Cardiac muscle cell (in vitro differentiated cells and primary cell): ENCODE results near the gene NOL4L. TPM values are rescaled to one million over a fixed set of nuclear protein-coding genes. Genes with fewer than 3 reads are reported as not detected.
A peak's percentile ranks its signal among the peaks of the same experiment; 100 is the strongest.

Experiments
- DNase-seq, 2 donors: peaks; one replicate each; pipeline versions ENCODE4 v3.0.0 to v3.0.0-alpha.2; 2010 to 2017; ENCODE audit warnings: low read depth in 1 of 2, low spot score in 1 of 2
- H3K27ac ChIP-seq: fragments of 200-600 bp; sonication (generic); 2 replicates; pipeline ENCODE4 v1.5.1; 2016
- H3K27me3 ChIP-seq: fragments of 200-600 bp; sonication (generic); 2 replicates; pipeline ENCODE4 v1.6.0; 2016; ENCODE audit warnings: control low read depth
- H3K36me3 ChIP-seq: fragments of 200-600 bp; sonication (generic); 2 replicates; pipeline ENCODE4 v1.5.1; 2016; ENCODE audit warnings: control low read depth
- H3K4me1 ChIP-seq: fragments of 200-600 bp; sonication (generic); 2 replicates; pipeline ENCODE4 v1.8.1; 2017; ENCODE audit warnings: low read depth, mild to moderate bottlenecking, mixed run types
- H3K4me3 ChIP-seq: fragments of 200-600 bp; sonication (generic); 2 replicates; pipeline ENCODE4 v1.5.1; 2016; ENCODE audit warnings: mild to moderate bottlenecking
- H3K9me3 ChIP-seq: fragments of 200-600 bp; sonication (generic); 2 replicates; pipeline ENCODE4 v1.5.1; 2017; ENCODE audit warnings: low read depth, mild to moderate bottlenecking, control low read depth
- polyA plus RNA-seq: library from polyadenylated mRNA; unstranded; fragments of >200 nt; fragmentation: Nextera tagmentation; extraction: Ambion mirVana; gene quantifications from 2 replicates; pipeline ENCODE4 v1.2.1, GENCODE V29; 2016
- total RNA-seq: library from RNA; depleted of rRNA; stranded (reverse); fragments of >200 nt; gene quantifications from 2 replicates; pipeline ENCODE4 v1.2.3, GENCODE V29; 2016
- TF ChIP-seq, protein P1 (sequence below): IDR thresholded peaks from 2 replicates; pipeline ENCODE4 v1.5.1; 2012; ENCODE audit warnings: low read depth, mild to moderate bottlenecking, low read length

The NOL4L gene
- total and polyA plus RNA-seq, 2 experiments from 2014 or later = 29.9 to 42.9 TPM

DNA sequence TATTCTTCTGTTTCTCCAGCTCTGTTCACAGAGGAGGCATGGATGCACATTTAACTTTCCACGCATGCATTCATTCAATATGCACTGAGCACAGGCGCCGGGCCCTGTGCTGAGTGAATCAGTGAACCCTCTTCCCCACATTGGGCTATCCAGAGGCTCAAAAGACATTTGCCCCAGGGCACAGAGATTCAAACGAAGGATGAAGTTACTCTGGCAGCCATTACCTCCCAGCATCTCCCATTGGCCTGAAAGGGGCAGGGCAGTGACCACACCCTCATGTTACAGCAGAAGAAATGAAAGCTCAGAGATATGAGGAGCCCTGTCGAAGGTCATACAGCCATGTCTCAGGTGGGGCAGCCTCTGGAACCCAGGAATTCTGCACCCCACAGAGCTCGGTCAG lies 26.7 kb upstream of the NOL4L start:
- Histone ChIP-seq H3K9me3 (no peaks in the 10 kb centered on the region), H3K4me3 (no peak overlapping the region), H3K36me3 (no peaks in the 10 kb centered on the region), H3K27ac (no peak overlapping the region), H3K4me1 (peaks cover 9% of the 10 kb centered on the region), H3K27me3 (no peaks in the 10 kb centered on the region)
- DNase-seq = no peak
- TF ChIP-seq, protein P1, sequence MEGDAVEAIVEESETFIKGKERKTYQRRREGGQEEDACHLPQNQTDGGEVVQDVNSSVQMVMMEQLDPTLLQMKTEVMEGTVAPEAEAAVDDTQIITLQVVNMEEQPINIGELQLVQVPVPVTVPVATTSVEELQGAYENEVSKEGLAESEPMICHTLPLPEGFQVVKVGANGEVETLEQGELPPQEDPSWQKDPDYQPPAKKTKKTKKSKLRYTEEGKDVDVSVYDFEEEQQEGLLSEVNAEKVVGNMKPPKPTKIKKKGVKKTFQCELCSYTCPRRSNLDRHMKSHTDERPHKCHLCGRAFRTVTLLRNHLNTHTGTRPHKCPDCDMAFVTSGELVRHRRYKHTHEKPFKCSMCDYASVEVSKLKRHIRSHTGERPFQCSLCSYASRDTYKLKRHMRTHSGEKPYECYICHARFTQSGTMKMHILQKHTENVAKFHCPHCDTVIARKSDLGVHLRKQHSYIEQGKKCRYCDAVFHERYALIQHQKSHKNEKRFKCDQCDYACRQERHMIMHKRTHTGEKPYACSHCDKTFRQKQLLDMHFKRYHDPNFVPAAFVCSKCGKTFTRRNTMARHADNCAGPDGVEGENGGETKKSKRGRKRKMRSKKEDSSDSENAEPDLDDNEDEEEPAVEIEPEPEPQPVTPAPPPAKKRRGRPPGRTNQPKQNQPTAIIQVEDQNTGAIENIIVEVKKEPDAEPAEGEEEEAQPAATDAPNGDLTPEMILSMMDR = no peak

DNA sequence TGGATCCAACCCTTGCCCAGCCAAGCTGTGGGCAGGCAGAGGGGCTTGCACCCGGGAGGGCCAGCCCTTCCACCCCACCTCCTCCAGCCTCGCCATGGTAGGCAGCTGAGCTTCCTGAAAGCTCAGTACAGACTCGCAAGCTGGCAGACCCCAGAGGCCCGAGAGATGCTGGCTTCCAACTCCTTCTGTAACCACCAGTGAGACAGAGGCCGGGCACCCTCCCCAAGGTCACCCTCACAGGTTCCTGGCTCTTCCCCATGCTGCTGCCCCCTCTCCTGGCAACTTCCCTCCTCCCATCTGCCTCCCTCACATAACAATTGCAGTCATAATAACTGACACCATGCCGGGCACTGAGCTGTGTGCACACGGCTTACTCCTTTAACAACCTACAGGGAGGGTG lies 26.2 kb upstream of the NOL4L start:
- no peak overlapping the region for H3K27ac ChIP-seq
- no peaks in the 10 kb centered on the region for H3K27me3 ChIP-seq
- peaks cover 9% of the 10 kb centered on the region for H3K4me1 ChIP-seq
- no peaks in the 10 kb centered on the region for H3K9me3 ChIP-seq
- TF ChIP-seq, protein P1 = no peak
- H3K36me3 ChIP-seq = no peaks in the 10 kb centered on the region
- DNase-seq = no peak
- no peak overlapping the region for H3K4me3 ChIP-seq

DNA sequence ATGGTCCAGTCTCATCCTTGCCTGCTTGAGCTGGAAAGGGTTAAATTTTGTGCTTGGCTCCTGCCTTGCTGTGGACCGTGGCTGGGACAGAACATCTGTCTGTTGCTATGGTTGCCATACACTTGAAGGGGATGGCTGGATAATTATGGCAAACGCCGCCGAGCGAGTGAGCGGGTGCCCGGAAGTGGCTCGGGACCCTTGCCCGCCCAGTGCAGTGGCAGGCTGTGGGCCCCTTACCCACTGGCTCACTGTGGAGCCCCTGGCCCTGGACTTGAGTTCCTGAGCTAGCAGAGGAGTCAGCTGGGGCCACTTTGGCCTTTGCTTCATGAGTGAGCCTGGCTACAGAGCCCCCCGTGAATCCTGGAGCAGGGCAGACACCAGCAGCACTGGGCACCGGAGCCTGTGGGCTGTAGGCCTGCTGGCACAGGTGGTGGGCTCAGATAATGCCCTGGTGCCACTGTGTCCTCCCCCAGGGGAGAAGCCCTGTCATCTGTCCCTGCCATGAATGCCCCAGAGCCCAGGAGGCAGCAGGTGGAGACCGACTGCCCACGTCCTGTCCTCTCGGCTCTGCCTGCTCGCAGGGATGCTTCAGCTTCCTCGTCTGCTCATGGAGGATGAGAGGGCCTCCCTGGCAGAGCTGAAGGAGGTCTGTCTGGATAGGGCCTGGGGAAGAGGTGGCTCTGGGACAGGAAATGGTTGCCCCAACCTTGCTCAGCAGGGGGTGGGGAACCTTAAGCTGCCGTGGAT lies 25.5 kb upstream of the NOL4L start:
- peaks cover 13% of the 10 kb centered on the region for H3K4me1 ChIP-seq
- DNase-seq = peak in 1 of 2 donors; percentile 32
- H3K9me3 ChIP-seq = no peaks in the 10 kb centered on the region
- no peak overlapping the region for H3K4me3 ChIP-seq
- H3K27ac ChIP-seq = no peak overlapping the region
- TF ChIP-seq, protein P1 = no peak
- H3K27me3 ChIP-seq = no peaks in the 10 kb centered on the region
- no peaks in the 10 kb centered on the region for H3K36me3 ChIP-seq

DNA sequence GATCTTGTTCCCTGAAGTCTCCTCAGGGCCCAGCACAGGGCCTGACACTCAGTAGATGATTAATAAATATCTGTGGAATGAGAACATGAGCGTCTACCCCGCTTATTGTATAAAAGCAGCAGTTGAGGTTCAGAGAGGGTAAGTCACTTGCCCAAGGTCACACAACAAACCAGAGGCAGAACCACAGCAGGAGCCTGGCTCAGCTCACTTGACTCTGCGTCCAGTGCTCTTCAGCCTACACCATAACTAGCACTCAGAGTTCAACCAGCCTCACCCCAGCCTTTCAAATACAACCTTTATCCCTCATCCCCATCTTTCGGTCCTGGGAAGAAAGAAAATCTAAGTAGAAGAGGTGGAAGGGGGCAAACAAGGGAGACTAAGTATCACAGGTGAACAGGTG lies 24.9 kb upstream of the NOL4L start:
- no peak for DNase-seq
- Histone ChIP-seq H3K36me3 (no peaks in the 10 kb centered on the region), H3K27ac (no peak overlapping the region), H3K9me3 (no peaks in the 10 kb centered on the region), H3K4me3 (no peak overlapping the region), H3K4me1 (peaks cover 19% of the 10 kb centered on the region), H3K27me3 (no peaks in the 10 kb centered on the region)
- TF ChIP-seq, protein P1 = no peak

DNA sequence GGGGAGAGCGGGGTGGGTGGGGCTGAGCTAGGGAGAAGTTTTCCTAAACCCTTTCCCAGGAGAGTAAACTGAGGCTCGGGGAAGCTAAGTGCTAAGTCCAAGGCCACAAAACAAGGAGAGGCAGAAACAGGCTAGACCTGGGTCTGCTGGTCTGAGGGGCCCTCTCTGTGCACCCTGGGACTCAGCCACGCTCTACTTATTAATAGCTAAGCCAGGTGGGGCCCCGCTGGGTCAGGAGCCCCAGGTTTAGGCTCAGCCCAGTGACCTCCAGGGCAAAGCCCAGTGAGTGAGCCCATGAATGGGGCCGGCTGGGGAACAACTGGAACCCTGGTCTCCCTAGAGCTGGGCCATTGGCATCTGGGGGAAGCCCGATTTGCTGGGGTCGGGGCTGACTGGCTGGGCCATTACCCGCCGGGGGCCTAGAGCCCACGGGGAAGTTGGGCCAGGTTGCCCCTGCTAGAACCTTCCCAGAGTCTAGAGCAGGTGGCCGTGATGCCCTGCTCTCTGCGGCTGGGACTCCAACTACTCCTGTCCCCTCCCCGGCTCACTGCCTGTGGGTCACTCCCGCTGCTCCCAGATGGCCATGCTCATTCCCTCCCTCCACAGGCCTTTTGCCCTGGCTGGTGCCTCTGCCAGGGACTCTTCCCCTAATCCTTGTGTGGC lies 24.1 kb upstream of the NOL4L start:
- Histone ChIP-seq H3K36me3 (no peaks in the 10 kb centered on the region), H3K4me1 (peaks cover 24% of the 10 kb centered on the region), H3K27ac (no peak overlapping the region), H3K4me3 (no peak overlapping the region), H3K9me3 (no peaks in the 10 kb centered on the region), H3K27me3 (no peaks in the 10 kb centered on the region)
- TF ChIP-seq, protein P1 = no peak
- DNase-seq = no peak
